ENCODE results near the gene CTNNBL1. TPM values are rescaled to one million over a fixed set of nuclear protein-coding genes. Genes with fewer than 3 reads are reported as not detected.

CTNNBL1 gene
- polyA plus RNA-seq, 4 donors: 36.2 to 66.5 (median 50.1) TPM

- FAIRE-seq (no peak), DNase-seq (no peak)
- Histone ChIP-seq H3K27ac (ENCODE audit: low read depth in 1 of 3, low read length in 2 of 3) (no peak overlapping the region), H3K4me1 (ENCODE audit: control insufficient read depth in 3 of 3, insufficient read depth in 2 of 3, low read depth in 1 of 3, low read length in 2 of 3) (peaks cover 0 to under 1% (median 0%) of the 10 kb centered on the region in 3 donors), H3K4me3 (ENCODE audit: low read depth in 1 of 3, low read length in 3 of 3) (no peak overlapping the region), H3K9me3 (ENCODE audit: control insufficient read depth in 2 of 2, insufficient read depth in 1 of 2, low read depth in 1 of 2, low read length in 1 of 2) (no peaks in the 10 kb centered on the region), H3K27me3 (ENCODE audit: control insufficient read depth in 3 of 3, insufficient read depth in 3 of 3, low read length in 3 of 3) (peaks cover 0 to 3% (median 0%) of the 10 kb centered on the region in 3 donors), H3K36me3 (ENCODE audit: control insufficient read depth in 3 of 3, insufficient read depth in 2 of 3, low read depth in 1 of 3, low read length in 3 of 3) (no peaks in the 10 kb centered on the region)
- WGBS, 3 donors: 72 to 81% (median 78%) methylated on average over 6 of the region's 6 CpGs
These were observed 227.6 kb downstream of the CTNNBL1 start for GRCh38 chr20:37921341-37921929.

Other genes with a start within 250 kb of the CTNNBL1 start
- 10 to 100 TPM in 2 of 4 donors, 1 to 10 TPM in 1, not detected in 1; 2.7 to 18.6 (median 10.6) TPM for gene NNAT, start 172.8 kb upstream of the CTNNBL1 start, polyA plus RNA-seq
- gene BLCAP, start 166.2 kb upstream of the CTNNBL1 start, polyA plus RNA-seq: 10 to 100 TPM; 57.3 to 80.9 (median 65.8) TPM
- 10 to 100 TPM in 1 of 4 donors, 1 to 10 TPM in 1, under 1 TPM in 2; 0.67 to 15.6 (median 1.2) TPM for gene VSTM2L, start 209.1 kb downstream of the CTNNBL1 start, polyA plus RNA-seq

All from small intestine (tissue), 7 donors.